ENCODE results near the gene RAPGEF6.

DNA sequence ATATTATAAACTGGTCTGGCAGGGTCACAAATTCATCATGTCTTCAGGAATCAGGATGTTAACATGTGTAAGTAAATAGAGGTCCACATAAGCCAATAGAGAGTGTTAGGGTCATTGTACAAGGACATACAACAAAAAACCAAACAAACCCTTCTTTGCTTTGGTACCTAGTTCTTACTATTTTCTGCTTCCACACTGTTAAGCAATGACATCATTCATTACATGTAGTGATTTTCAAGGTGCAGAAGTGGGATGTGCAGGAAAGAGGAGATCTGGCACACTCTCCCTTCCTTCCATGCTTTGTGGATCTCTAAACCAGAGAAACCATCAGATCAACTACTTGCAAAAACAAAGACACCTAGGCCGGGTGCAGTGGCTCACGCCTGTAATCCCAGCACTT is 184.1 kb downstream of the RAPGEF6 start:
- TF ChIP-seq EZH2 (IDR thresholded peaks at IDR 0.05; ENCODE audit: insufficient read depth, poor library complexity, severe bottlenecking) (no peak), EZH2phosphoT487 (IDR thresholded peaks at IDR 0.05; ENCODE audit: insufficient read depth, low read depth) (no peak)

All from GM23248 (cell line).